SU-DHL-6 (cell line): ENCODE data around the gene TIMP3.

Experiments
- H2AFZ ChIP-seq: fragments of 200-600 bp; sonication (generic); 2 replicates; pipeline ENCODE4 v1.6.1; 2014; ENCODE audit warnings: low read depth, mild to moderate bottlenecking, moderate library complexity, mixed read lengths, antibody characterized with exemption, low read length; ENCODE audit not compliant: severe bottlenecking
- H3F3A ChIP-seq: fragments of 200-600 bp; shearing (Covaris generic); 2 replicates; pipeline ENCODE4 v1.6.0; 2016; ENCODE audit warnings: antibody characterized with exemption, mild to moderate bottlenecking; ENCODE audit not compliant: insufficient read depth
- H3K27ac ChIP-seq: fragments of 200-600 bp; sonication (generic); 2 replicates; pipeline ENCODE4 v1.5.1; 2016; ENCODE audit warnings: low read depth, mild to moderate bottlenecking, low read length, moderate library complexity, mixed read lengths
- H3K27me3 ChIP-seq: fragments of 200-600 bp; sonication (generic), shearing (Covaris generic); 2 replicates; pipeline ENCODE4 v1.6.0; 2014; ENCODE audit warnings: mild to moderate bottlenecking, low read length
- H3K36me3 ChIP-seq: fragments of 200-600 bp; sonication (generic); 2 replicates; pipeline ENCODE4 v1.6.1; 2014; ENCODE audit warnings: mild to moderate bottlenecking, low read length, mixed read lengths
- H3K4me2 ChIP-seq: fragments of 300-600, 200-600 bp; shearing (Covaris generic), sonication (generic); 2 replicates; pipeline ENCODE4 v1.6.0; 2014; ENCODE audit warnings: low read length, low read depth, mild to moderate bottlenecking; ENCODE audit not compliant: poor library complexity, severe bottlenecking
- H3K4me3 ChIP-seq: fragments of 200-600 bp; sonication (generic); 2 replicates; pipeline ENCODE4 v1.5.1; 2014; ENCODE audit warnings: antibody characterized with exemption, low read length, mild to moderate bottlenecking, mixed read lengths; ENCODE audit not compliant: insufficient read depth, poor library complexity, severe bottlenecking
- H3K79me2 ChIP-seq: fragments of 200-600 bp; sonication (generic); 2 replicates; pipeline ENCODE4 v1.6.1; 2014; ENCODE audit warnings: mild to moderate bottlenecking, low read length, moderate library complexity; ENCODE audit not compliant: insufficient read depth
- H3K9ac ChIP-seq: fragments of 200-600 bp; sonication (generic); 2 replicates; pipeline ENCODE4 v1.7.0; 2014; ENCODE audit warnings: mild to moderate bottlenecking, low read length
- H3K9me2 ChIP-seq: fragments of 200-600 bp; sonication (generic); replicated peaks from 2 replicates; pipeline ENCODE4 v1.6.1; 2014; ENCODE audit warnings: low read length; ENCODE audit not compliant: insufficient read depth
- H3K9me3 ChIP-seq: fragments of 200-600 bp; sonication (generic); 2 replicates; pipeline ENCODE4 v1.6.1; 2014; ENCODE audit warnings: low read length, mixed read lengths; ENCODE audit not compliant: insufficient read depth
- H4K20me1 ChIP-seq: fragments of 200-600 bp; sonication (generic); 2 replicates; pipeline ENCODE4 v1.6.1; 2014; ENCODE audit warnings: low read depth, mild to moderate bottlenecking, antibody characterized with exemption, low read length, moderate library complexity, mixed read lengths
- EZH2phosphoT487 ChIP-seq: fragments of 200-600 bp; sonication (generic), shearing (Covaris generic); conservative IDR thresholded peaks from 2 replicates; pipeline ENCODE4 v1.6.1; 2018; ENCODE audit warnings: mild to moderate bottlenecking, antibody characterized with exemption, low read length, moderate library complexity, mixed read lengths
- TF ChIP-seq, protein P1 (sequence below): fragments of 200-600 bp; sonication (generic); IDR thresholded peaks from one replicate; pipeline ENCODE4 v1.5.1; 2017; ENCODE audit warnings: antibody characterized with exemption, mild to moderate bottlenecking, low read length, moderate library complexity; ENCODE audit not compliant: insufficient read depth, poor library complexity, severe bottlenecking

The TIMP3 gene

DNA sequence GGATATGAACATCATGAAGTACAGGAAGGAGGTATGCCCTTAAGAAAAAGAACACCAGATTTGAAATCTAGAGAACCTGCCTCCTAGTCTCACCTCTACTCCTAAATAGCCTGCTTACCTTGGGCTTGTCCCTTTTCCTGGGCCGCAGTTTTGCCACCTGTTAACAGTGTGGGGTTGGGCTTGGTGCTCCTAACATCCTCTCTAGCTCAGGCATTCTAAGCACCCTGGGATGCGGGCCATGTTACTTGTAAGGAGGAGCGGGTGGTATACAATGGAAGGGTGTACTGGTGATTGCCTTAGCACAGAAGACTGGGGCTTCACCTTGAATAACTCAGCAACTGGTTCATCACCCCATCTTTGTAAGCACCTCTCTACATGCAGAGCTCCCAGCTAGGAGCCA is 48.7 kb downstream of the TIMP3 start:
- Histone ChIP-seq H3K79me2 (no peaks in the 10 kb centered on the region), H3K27me3 (no peaks in the 10 kb centered on the region), H2AFZ (no peak overlapping the region), H3K9me2 (no peaks in the 10 kb centered on the region), H3K9me3 (no peaks in the 10 kb centered on the region), H3K36me3 (no peaks in the 10 kb centered on the region), H3K9ac (no peak overlapping the region), H3F3A (no peaks in the 10 kb centered on the region), H3K4me2 (no peak overlapping the region), H3K4me3 (no peak overlapping the region), H4K20me1 (no peaks in the 10 kb centered on the region), H3K27ac (no peak overlapping the region)
- no peak for TF ChIP-seq EZH2phosphoT487
- TF ChIP-seq, protein P1, sequence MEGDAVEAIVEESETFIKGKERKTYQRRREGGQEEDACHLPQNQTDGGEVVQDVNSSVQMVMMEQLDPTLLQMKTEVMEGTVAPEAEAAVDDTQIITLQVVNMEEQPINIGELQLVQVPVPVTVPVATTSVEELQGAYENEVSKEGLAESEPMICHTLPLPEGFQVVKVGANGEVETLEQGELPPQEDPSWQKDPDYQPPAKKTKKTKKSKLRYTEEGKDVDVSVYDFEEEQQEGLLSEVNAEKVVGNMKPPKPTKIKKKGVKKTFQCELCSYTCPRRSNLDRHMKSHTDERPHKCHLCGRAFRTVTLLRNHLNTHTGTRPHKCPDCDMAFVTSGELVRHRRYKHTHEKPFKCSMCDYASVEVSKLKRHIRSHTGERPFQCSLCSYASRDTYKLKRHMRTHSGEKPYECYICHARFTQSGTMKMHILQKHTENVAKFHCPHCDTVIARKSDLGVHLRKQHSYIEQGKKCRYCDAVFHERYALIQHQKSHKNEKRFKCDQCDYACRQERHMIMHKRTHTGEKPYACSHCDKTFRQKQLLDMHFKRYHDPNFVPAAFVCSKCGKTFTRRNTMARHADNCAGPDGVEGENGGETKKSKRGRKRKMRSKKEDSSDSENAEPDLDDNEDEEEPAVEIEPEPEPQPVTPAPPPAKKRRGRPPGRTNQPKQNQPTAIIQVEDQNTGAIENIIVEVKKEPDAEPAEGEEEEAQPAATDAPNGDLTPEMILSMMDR: no peak

DNA sequence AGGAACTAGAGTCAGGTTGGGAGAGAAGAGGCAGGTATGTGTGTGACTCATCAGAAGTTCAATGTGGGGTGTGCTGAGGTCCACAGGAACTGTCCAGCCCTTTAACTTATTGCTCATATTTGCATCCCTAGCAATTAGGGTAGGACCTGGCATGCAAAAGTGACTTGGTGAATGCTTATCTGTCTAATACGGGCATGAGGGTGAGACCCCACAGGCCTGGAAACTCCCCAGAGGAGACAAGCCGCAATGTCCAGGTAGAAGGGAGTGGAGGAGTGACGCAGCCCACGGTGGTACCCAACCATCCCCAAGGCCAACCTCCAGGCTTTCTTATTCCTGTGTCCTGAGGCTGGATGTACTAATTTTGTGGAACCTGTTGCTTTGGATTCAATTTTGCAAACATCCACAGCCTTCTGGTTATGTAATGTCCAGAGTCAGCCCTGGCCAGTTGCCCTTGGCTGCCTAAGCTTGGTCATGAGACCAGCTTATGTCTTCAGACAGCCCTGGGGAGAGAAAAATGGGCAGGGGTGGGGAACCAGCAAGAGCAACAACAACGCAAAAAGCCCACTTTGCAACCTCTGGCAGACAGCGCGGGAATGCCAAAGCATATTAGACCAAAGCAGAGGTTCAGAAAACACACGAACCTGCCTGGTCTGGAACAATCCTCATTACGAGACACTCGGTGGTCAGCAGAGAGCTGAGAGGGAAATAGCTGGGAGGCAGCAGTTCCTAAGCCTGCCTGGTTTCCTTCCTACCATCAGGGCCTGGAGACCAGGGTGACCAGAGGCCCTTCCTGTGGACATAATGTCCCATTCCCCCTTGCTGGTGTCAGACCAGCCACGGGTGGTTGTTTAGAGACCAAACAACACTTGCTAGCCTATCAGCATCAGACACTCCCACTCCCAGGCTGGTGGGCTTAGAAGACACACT is 49.3 kb downstream of the TIMP3 start:
- H3K27me3 ChIP-seq: no peaks in the 10 kb centered on the region
- H3K79me2 ChIP-seq: no peaks in the 10 kb centered on the region
- no peaks in the 10 kb centered on the region for H3F3A ChIP-seq
- TF ChIP-seq EZH2phosphoT487: no peak
- TF ChIP-seq, protein P1: no peak
- no peak overlapping the region for H3K4me2 ChIP-seq
- no peak overlapping the region for H3K9ac ChIP-seq
- no peaks in the 10 kb centered on the region for H3K36me3 ChIP-seq
- no peak overlapping the region for H3K27ac ChIP-seq
- H4K20me1 ChIP-seq: no peaks in the 10 kb centered on the region
- no peaks in the 10 kb centered on the region for H3K9me3 ChIP-seq
- H2AFZ ChIP-seq: no peak overlapping the region
- H3K9me2 ChIP-seq: no peaks in the 10 kb centered on the region
- no peak overlapping the region for H3K4me3 ChIP-seq

GRCh38 chr22:32852395-32853251 is 51.1 kb downstream of the TIMP3 start:
- Histone ChIP-seq H3K27me3 (no peaks in the 10 kb centered on the region), H3K9me2 (no peaks in the 10 kb centered on the region), H3K9ac (no peak overlapping the region), H3K9me3 (no peaks in the 10 kb centered on the region), H2AFZ (no peak overlapping the region), H3K27ac (no peak overlapping the region), H3K4me3 (no peak overlapping the region), H3K36me3 (no peaks in the 10 kb centered on the region), H4K20me1 (no peaks in the 10 kb centered on the region), H3K79me2 (no peaks in the 10 kb centered on the region), H3K4me2 (no peak overlapping the region), H3F3A (no peaks in the 10 kb centered on the region)
- TF ChIP-seq, protein P1: no peak
- TF ChIP-seq EZH2phosphoT487: no peak
